Measurements from ENCODE around the gene ASGR2.
"Not testable (repeated sequence)": the region's sequence is repeated elsewhere in the genome, so short reads cannot be mapped to it uniquely, and the experiment has no call there.

The ASGR2 gene, protein sequence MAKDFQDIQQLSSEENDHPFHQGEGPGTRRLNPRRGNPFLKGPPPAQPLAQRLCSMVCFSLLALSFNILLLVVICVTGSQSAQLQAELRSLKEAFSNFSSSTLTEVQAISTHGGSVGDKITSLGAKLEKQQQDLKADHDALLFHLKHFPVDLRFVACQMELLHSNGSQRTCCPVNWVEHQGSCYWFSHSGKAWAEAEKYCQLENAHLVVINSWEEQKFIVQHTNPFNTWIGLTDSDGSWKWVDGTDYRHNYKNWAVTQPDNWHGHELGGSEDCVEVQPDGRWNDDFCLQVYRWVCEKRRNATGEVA

GRCh38 chr17:7114241-7114874, at the start of gene ASGR2:
TSS of gene ASGR2 (minus strand) at chr17:7114822. CDS start at chr17:7114240, 582 bp downstream.
- DNase-seq (ENCODE audit: low read depth in 4 of 4, low spot score in 1 of 4): no peak

DNA sequence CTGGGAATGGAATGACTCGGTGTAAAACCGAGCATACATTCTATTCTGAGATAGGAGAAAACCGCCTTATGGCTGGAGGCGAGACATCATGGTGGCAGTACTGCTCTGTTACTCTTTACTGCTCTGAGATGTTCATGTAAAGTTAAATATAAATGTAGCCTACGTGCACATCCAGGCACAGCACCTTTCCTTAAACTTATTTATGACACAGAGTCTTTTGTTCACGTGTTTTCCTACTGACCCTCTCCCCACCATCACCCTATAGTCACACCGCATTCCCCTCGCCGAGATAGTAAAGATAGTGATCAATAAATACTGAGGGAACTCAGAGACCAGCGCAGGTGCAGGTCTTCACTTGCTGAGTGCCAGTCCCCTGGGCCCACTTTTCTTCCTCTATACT, 44.9 kb upstream of the ASGR2 start:
- not testable (repeated sequence) for DNase-seq (ENCODE audit: low read depth in 4 of 4, low spot score in 1 of 4)

GRCh38 chr17:7158424-7158823, 43.8 kb upstream of the ASGR2 start:
- not testable (repeated sequence) for DNase-seq (ENCODE audit: low read depth in 4 of 4, low spot score in 1 of 4)

DNA sequence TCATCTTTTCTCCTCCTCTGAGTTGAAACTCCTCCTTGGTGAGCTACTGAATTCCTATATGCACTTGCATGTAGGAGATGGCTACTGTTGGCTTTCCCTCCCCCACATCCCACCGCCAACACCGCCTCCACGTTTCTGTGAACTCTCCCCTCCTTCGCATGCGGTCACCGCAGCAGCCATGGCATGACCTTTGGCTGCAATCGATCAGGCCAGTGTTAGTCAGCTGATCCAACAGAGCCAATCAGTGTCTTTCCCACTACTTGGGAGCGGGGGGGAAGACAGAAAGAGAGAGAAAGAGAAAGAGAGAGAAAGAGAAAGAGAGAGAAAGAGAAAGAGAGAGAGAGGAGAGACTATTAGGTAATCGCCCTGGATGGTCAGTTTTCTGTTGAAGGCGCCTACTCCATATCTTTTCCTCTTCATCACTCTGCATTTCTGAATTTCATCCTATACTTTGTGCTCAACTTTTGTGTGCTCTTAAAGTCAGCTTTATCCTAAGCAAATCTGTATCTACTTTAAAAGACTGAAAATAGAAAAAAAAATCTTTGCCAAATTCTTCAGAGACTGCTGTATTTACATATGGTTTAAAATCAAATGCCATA, 41.8 kb upstream of the ASGR2 start:
- DNase-seq (ENCODE audit: low read depth in 4 of 4, low spot score in 1 of 4): no peak

DNA sequence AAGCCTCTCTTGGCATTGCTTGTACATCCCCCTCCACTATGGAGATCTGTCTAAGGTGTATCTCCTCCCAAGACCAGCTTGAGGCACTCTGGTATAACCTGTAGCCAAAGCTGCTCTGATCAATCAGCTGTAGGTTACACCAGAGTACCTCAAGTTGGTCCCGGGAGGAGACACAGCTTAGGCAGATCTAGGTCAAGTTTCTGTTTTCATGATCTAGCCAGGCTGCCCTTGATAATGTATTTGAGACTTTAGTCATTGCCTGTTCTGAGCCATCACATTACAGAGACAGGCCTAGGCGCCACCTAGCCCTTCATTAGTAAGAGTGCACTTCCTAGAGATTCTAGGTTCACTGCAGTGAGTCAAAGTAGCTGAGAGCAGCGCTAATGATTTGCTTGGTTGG, 33.1 kb upstream of the ASGR2 start:
- DNase-seq (ENCODE audit: low read depth in 4 of 4, low spot score in 1 of 4): no peak

GRCh38 chr17:7146115-7146514, 31.5 kb upstream of the ASGR2 start:
- DNase-seq (ENCODE audit: low read depth in 4 of 4, low spot score in 1 of 4): no peak

DNA sequence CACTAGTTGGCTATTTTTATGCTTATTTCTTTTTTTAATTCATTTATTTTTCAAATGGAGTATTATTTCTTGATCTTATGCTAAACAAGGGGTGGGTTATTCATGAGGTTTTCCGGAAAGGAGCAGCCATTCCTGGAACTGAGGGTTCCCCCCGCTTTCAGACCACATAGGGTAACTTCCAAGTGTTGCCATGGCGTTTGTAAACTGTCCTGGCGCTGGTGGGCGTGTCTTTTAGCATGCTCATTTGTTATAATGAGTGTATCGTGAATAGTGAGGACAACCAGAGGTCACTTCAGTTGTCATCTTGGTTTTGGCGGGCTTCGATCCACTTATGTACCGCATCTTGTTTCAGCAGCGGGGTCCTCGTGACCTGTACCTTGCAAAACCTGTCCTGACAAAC, 29.6 kb upstream of the ASGR2 start:
- no peak for DNase-seq (ENCODE audit: low read depth in 4 of 4, low spot score in 1 of 4)

DNA sequence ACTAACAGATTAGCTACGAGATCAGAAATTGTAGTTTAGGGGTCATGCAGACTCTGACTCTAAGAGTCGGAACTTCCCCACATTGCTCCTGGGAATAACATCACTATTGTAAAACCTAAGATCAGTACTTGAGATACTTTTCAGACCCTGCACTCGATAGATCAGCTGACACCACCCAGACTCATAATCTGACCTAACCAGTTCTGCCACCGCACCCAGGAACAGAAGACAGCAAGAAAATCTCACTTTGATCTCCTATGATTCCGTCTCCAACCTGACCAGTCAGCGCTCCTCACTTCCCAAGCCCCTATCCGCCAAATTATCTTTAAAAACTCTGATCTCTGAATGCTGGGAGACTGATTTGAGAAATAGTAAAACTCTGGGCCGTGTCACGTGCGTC, 27.2 kb upstream of the ASGR2 start:
- no peak for DNase-seq (ENCODE audit: low read depth in 4 of 4, low spot score in 1 of 4)

DNA sequence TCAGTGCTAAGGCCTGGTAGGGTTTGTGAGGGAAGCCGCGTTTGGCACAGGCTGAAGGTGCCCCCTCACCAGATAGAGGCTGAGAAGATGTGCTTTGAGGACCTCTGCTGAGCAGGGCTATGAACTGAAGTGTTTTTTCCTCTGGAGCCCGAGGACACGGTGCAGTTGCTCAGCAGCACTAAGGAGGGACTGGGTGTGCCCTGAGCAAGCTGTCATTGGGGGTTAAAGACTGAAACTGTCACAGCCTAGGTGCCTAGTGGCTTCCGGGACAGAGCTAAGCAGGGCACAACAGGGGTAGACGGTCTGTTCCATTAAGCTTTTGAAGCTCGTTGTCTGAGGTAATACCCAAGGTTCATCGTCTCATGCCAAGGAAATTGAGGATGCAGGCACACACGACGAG, 24.8 kb upstream of the ASGR2 start:
- no peak for DNase-seq (ENCODE audit: low read depth in 4 of 4, low spot score in 1 of 4)

GRCh38 chr17:7138800-7139381, 24.3 kb upstream of the ASGR2 start:
- no peak for DNase-seq (ENCODE audit: low read depth in 4 of 4, low spot score in 1 of 4)

GRCh38 chr17:7137171-7137943, 22.7 kb upstream of the ASGR2 start:
- no peak for DNase-seq (ENCODE audit: low read depth in 4 of 4, low spot score in 1 of 4)

DNA sequence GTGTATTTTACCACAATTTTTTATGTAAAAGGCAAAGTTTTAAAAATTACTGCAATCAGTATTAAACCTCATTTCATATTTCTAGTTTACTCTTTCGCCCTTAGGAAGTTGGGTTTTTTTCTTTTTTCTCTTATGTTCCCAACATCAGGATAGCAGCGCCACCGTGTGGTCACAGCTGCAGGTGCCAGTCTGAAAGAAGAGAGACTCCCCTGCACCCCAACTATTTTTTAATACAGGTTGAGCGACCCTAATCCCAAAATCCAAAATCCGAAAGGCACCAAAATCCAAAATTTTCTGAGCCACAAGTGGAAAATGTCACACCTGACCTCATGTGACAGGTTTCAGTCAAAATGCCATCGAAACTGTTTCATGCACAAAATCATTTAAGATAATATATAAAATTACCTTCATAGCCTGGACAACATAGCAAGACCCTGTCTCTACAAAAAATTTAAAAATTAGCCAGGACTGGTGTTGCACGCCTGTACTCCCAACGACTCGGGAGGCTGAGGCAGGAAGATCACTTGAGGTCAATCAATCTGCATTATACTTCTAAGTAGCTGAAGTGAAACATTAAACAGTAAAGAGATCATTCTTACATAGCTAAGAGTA, 21.8 kb upstream of the ASGR2 start:
- peak; percentile 56 to 79 (median 68) for DNase-seq (ENCODE audit: low read depth in 4 of 4, low spot score in 1 of 4)

DNA sequence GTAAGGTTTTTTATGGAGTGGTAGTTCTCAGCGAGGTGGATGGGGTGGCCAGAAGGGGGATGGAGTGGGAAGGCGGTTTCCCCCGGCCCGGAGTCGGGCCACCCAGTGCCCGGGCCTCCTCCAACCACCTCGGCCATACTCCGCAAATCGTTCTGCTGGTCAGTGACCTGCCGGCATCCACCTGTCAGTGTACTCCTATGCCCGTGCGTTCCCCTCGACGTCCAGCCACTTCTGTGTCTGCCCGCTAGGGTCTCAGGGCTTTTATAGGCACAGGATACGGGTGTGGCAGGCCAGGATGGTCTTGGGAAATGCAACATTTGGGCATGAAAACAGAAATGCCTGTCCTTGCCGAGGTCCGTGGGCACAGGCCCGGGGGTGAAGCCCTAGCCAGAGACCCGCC, 19.3 kb upstream of the ASGR2 start:
- DNase-seq (ENCODE audit: low read depth in 4 of 4, low spot score in 1 of 4): no peak

DNA sequence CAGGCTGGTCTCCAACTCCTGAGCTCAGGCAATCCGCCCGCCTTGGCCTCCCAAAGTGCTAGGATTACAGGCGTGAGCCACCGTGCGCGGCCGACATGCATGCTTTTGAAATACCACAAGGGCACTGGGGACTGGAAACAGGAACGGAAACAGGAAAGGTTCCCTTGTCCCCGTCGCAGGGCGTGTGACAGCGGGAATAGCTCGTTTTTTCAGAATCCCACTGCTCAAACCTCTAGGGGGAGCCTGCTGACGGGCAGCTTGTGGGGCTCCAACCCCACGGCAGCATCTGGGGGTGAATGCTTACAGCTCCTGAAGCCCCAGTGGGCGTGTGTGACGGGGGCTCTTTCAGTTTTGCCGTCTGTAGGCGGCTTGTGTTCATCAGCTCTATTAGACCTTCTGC, 18.8 kb upstream of the ASGR2 start:
- DNase-seq (ENCODE audit: low read depth in 4 of 4, low spot score in 1 of 4): peak in 2 of 4 experiments; percentile 14 to 21

GRCh38 chr17:7132511-7133094, 18.0 kb upstream of the ASGR2 start:
- peak in 2 of 4 experiments; percentile 15 to 33 for DNase-seq (ENCODE audit: low read depth in 4 of 4, low spot score in 1 of 4)

DNA sequence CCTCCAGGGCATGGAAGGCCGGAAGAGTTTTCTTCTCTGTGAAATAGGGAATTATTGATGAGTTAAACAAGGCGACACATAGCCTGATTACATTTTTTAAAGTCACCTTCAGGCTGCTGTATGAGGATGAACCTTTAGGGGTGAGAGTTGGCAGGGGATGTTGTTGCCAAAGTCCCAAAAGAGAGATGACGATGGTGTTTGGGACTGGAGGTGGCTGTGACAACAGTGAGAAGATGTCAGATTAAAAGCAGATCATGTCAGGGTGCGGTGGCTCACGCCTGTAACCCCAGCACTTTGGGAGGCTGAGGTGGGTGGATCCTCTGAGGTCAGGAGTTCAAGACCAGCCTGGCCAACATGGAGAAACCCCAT, 16.8 kb upstream of the ASGR2 start:
- no peak for DNase-seq (ENCODE audit: low read depth in 4 of 4, low spot score in 1 of 4)

GRCh38 chr17:7130621-7131422, 16.2 kb upstream of the ASGR2 start:
- DNase-seq (ENCODE audit: low read depth in 4 of 4, low spot score in 1 of 4): no peak

DNA sequence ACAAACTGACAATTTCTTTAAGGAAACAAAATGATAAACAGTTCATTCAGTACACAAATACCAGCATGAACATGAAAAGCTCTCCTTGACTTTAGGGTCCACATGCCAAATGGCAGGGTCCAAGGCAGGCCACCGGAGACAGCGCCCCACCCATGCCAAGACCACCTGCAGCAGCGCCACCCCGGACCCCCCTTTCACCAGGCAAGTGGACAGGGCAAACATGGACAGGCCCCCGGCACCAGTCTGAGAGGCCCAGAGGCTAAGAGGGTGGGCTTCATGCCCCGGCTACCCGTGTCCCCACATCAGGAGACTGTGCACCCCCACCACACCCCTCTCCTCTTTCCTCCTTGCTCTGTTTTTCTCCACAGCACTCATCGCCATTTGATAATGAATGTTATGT, 14.7 kb upstream of the ASGR2 start:
- DNase-seq (ENCODE audit: low read depth in 4 of 4, low spot score in 1 of 4): no peak

- no peak for DNase-seq (ENCODE audit: low read depth in 4 of 4, low spot score in 1 of 4)
Measured at GRCh38 chr17:7128160-7128559, 13.5 kb upstream of the ASGR2 start.

- not testable (repeated sequence) for DNase-seq (ENCODE audit: low read depth in 4 of 4, low spot score in 1 of 4)
Measured at GRCh38 chr17:7127501-7127900, 12.9 kb upstream of the ASGR2 start.

All from stimulated activated CD4-positive, alpha-beta T cell treated with anti-CD3 and anti-CD28 coated beads, Interleukin-1b, Interleukin-23, amount 100 ng/mL, for 24 hours (primary cell).